Stimulated activated CD4-positive, alpha-beta T cell treated with anti-CD3 and anti-CD28 coated beads, Interleukin-4, amount 100 ng/mL, for 1 hour (primary cell): ENCODE data around the gene APBB2.

ENCODE experiments used
- DNase-seq: peaks from one replicate; pipeline ENCODE4 v3.0.0-alpha.2; 2020

Gene APBB2

DNA sequence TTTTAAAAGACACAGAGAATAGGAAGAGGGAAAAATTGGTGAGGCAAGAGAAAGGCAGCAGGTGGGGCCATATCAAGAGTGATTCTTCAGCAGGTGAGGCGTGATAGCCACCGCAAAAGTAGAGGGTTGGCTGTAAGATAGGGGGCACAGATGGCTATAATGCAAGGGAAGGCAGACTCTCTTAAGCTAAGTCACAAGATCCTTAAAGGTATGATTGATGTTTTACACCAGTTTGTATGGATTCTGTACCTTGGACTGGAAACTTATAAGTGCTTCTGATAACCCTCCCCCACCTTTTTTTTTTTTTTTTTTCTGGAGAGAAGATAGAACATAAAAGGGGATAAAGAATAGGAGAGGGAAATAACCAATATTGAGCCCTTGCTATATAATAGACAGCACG, 424.6 kb downstream of the APBB2 start:
- DNase-seq: no peak

DNA sequence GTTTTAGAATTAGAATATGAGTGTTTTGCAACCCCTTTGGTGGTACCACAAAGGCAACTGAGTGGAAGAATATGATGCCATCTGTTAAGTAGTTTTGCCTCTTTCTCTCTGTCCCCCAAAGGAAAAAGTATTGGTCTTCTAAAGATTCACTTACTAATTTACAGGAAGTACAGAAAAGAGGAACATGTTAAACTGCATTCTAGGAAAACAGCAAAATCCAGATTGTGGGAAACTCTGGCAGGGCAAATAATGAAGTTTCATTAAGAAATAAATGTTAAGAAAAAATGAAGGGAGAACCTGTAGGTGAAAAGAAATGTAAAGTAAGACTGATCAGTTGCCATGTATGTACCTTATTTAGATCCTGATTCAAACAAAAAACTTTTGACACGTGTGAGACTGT, 425.3 kb downstream of the APBB2 start:
- DNase-seq: no peak

DNA sequence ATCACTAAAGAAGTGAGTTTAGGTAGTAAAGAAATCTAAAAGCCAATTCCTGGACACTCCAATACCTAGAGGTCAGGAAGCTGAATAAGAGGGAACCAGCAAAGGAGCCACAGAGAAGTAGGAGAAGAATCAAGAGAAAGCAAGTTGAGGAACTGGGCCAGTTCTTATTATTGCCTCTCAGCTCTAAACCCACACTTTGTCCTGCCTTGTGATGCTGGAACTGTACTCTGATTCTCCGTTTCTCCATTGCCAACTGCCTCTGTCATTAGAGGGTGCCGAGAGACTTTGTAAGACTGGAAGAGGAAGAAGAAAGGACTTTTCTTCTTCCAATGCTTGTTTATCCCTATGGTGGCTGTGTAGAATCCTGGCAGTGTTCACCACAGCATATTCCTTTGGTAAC, 426.0 kb downstream of the APBB2 start:
- DNase-seq: no peak

DNA sequence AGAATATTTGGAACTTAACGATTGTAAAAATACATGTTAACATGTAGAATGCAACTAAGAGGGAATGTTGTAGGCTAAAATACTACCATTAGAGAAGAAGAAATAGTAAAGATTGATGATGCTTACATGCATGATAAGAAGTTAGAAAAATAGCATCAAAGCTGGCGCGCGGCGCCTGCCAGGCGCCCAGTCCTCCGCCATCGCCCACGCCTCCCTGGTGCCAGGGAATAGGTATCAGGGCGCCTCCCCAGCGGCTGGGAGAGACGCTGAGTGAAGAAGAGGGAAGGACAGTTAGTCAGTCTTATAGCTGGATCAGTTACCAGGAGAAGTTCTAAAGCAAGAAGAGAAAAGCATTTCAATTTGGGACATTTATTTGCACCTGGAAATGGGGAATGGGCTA, 428.6 kb downstream of the APBB2 start:
- no peak for DNase-seq

DNA sequence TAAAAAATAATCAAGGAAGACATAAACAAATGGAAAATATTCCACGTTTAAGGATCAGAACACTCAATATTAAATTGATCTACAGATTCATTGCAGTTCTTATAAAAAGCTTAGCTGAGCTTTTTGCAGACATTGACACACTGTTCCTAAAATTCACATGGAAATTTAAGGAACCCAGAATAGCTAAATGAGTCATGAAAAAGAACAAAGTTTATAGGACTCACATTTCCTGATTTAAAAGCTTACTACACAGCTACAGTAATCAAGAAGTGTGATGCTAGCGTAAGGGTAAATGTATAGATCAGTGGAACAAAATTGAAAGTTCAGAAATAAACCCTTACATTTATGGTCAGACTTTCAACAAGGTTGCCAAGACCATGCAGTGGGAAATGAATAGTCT, 431.5 kb downstream of the APBB2 start:
- no peak for DNase-seq

DNA sequence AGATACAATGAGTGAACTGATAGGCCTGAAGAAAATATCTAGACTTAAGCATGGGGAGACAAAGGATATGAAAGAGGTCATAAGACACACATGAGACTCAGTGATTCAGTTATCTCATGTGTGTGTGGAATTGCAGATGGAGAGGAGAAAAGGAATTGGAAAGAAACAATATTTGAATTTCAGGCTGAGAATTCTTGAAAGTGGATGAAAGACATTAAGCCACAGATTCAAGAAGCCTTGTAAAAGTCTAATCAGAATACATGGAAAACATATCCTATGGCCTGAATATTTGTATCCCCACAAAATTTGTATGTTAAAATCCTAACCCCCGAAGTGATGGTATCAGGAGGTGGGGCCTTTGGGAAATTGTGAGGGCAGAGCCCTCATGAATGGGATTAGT, 436.3 kb downstream of the APBB2 start:
- DNase-seq: no peak

DNA sequence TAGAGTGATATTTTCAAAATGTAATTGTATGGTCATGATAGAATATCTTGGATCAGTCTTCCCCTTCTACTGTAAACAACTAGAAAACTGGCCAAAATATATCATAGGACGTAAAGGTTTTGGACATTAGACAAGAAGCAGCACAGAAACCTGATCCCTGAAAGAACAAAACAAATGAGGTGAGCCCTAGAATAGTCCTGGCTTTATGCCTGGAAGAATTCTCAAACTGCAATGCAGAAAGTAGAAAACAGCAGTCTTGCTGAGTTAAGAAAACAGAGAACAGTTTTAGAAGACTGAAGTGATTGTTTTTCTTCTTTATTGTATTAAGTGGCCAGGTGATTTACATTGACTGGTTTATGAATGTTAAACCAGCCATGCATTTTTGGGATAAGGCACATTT, 445.1 kb downstream of the APBB2 start:
- no peak for DNase-seq

DNA sequence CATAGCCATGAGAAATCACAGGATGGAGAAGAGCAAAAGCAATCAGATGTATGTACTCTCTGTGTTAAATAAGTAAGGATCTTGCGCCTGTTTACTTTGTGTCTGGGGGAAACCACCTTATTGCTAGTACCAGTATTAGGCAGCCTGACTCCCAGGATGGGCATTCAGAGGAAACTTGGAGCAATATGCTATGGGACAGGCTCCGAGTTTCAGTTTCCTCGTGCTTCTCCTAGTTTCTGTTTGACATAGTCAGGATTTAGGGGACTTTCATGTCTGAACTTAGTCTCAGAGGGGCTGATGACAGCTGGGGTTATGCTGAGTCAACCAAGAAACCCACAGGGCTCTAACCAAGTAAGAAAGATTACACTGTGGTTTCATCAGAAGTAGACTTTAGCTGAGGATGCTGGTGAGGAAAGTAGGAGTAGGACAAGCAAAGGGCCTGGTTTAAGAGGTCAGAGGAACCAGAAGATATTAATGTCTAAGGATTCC, 451.1 kb downstream of the APBB2 start:
- DNase-seq: no peak
